Measurements from ENCODE around the gene VAV1.

GRCh38 chr19:6894313-6894712 lies 121.8 kb downstream of the VAV1 start:
- no peak for TF ChIP-seq CTCF (IDR thresholded peaks at IDR 0.05)
- no peak for TF ChIP-seq RNF2 (IDR thresholded peaks at IDR 0.05; ENCODE audit: borderline replicate concordance, low read depth)
- no peak for TF ChIP-seq REST (IDR thresholded peaks at IDR 0.05)
- TF ChIP-seq NR3C1 (IDR thresholded peaks at IDR 0.05), result no peak
- TF ChIP-seq NFE2L2 (conservative IDR thresholded peaks at IDR 0.05; ENCODE audit: low read length), result no peak
- no peak for TF ChIP-seq HDAC2 (IDR thresholded peaks at IDR 0.05)
- TF ChIP-seq POLR2A (IDR thresholded peaks at IDR 0.05; ENCODE audit: low read length), result no peak
- TF ChIP-seq POLR2AphosphoS2 (conservative IDR thresholded peaks at IDR 0.05; ENCODE audit: low read length), result no peak
- TF ChIP-seq EHMT2 (IDR thresholded peaks at IDR 0.05; ENCODE audit: low read depth), result no peak
- TF ChIP-seq RCOR1 (IDR thresholded peaks at IDR 0.05; ENCODE audit: low read depth, low read length), result no peak
- TF ChIP-seq MAX (IDR thresholded peaks at IDR 0.05), result no peak
- TF ChIP-seq SMC3 (IDR thresholded peaks at IDR 0.05), result no peak
- no peak for TF ChIP-seq USF2 (IDR thresholded peaks at IDR 0.05)

Measured in A549 (cell line).